Skeletal muscle tissue (tissue), 4 donors: ENCODE data around the gene TAF11L13. TPM values are rescaled to one million over a fixed set of nuclear protein-coding genes. Genes with fewer than 3 reads are reported as not detected.
"Not testable (repeated sequence)": the region's sequence is repeated elsewhere in the genome, so short reads cannot be mapped to it uniquely, and the experiment has no call there.

Experiments used
- H3K27ac ChIP-seq: one replicate; pipeline ENCODE4 v1.7.0; 2013; ENCODE audit warnings: mild to moderate bottlenecking, low read depth, low read length, inconsistent platforms
- H3K27me3 ChIP-seq, 3 donors: one replicate each; pipeline ENCODE4 v1.7.0; 2013; ENCODE audit warnings: low read length in 3 of 3; ENCODE audit not compliant: control insufficient read depth in 3 of 3, insufficient read depth in 3 of 3
- H3K36me3 ChIP-seq, 3 donors: one replicate each; pipeline ENCODE4 v1.7.0; 2013; ENCODE audit warnings: low read length in 3 of 3; ENCODE audit not compliant: control insufficient read depth in 3 of 3, insufficient read depth in 3 of 3
- H3K4me1 ChIP-seq, 3 donors: one replicate each; pipeline ENCODE4 v1.7.0; 2013; ENCODE audit warnings: low read length in 3 of 3, mild to moderate bottlenecking in 3 of 3; ENCODE audit not compliant: control insufficient read depth in 3 of 3, insufficient read depth in 3 of 3
- H3K4me3 ChIP-seq, 3 donors: one replicate each; pipeline ENCODE4 v1.7.0; 2013; ENCODE audit warnings: low read length in 3 of 3
- H3K9ac ChIP-seq, 3 donors: one replicate each; pipeline ENCODE4 v1.7.0; 2013; ENCODE audit warnings: low read length in 3 of 3, mild to moderate bottlenecking in 3 of 3, moderate library complexity in 2 of 3, low read depth in 1 of 3
- H3K9me3 ChIP-seq, 3 donors: one replicate each; pipeline ENCODE4 v1.7.0; 2013; ENCODE audit warnings: low read length in 3 of 3; ENCODE audit not compliant: control insufficient read depth in 3 of 3
- total RNA-seq: library from RNA; depleted of rRNA; stranded (reverse); fragments of >200 nt; gene quantifications from one replicate; pipeline ENCODE4 v1.2.3, GENCODE V29; 2014
- donor health status: Osteomylitis.

TAF11L13 gene
- total RNA-seq, 1 donor from 2014 or later = not detected

- no peak overlapping the region for H3K27ac ChIP-seq
- H3K4me3 ChIP-seq = no peak overlapping the region
- H3K27me3 ChIP-seq = no peaks in the 10 kb centered on the region
- H3K9me3 ChIP-seq = no peaks in the 10 kb centered on the region
- H3K4me1 ChIP-seq = no peaks in the 10 kb centered on the region
- H3K9ac ChIP-seq = no peak overlapping the region
- H3K36me3 ChIP-seq = no peaks in the 10 kb centered on the region
These were observed 12.5 kb upstream of the TAF11L13 start for GRCh38 chr5:17619354-17619753.

DNA sequence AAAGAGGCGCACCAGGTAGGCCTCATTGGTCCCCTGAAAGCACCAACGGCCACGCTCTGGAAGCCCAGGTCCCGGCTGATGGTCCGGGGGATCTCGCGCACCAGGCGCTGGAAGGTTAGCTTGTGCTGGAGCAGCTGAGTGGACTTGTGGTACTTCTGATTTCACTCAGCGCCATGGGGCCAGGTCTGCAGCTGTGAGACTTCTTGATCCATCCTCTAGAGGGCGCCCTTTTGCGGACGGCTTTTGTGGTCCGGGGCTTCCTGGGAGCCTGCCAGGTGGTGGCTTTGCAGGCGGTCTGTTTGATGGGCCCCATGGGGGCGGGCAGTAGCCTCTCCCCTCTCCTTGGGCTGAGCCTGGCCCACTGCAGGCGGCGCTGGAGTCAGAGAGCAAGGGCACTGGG is 11.3 kb upstream of the TAF11L13 start:
- no peak overlapping the region for H3K4me3 ChIP-seq
- no peak overlapping the region for H3K27ac ChIP-seq
- H3K36me3 ChIP-seq = no peaks in the 10 kb centered on the region
- H3K9me3 ChIP-seq = no peaks in the 10 kb centered on the region
- no peaks in the 10 kb centered on the region for H3K27me3 ChIP-seq
- H3K9ac ChIP-seq = no peak overlapping the region
- no peaks in the 10 kb centered on the region for H3K4me1 ChIP-seq

DNA sequence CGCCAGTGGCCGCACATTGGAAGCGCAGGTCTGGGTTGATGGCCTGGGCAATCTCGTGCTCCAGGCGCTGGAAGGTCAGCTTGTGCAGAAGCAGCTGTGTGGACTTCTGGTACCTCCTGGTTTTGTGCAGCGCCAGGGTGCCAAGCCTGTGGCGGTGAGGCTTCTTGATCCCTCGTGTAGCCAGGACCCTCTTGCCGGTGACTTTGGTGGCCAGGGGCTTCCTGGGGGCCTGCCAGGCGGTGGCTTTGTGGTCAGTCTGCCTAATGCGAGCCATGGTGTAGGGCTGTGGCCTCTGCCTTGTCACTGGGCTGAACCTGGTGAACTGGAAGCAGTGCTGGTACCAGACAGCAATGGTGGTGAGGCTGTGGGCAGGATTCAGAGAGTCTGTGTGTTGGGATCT is 6.2 kb upstream of the TAF11L13 start:
- no peaks in the 10 kb centered on the region for H3K36me3 ChIP-seq
- H3K27me3 ChIP-seq = no peaks in the 10 kb centered on the region
- H3K9me3 ChIP-seq = no peaks in the 10 kb centered on the region
- no peaks in the 10 kb centered on the region for H3K4me1 ChIP-seq
- no peak overlapping the region for H3K4me3 ChIP-seq
- H3K27ac ChIP-seq = no peak overlapping the region
- H3K9ac ChIP-seq = no peak overlapping the region

DNA sequence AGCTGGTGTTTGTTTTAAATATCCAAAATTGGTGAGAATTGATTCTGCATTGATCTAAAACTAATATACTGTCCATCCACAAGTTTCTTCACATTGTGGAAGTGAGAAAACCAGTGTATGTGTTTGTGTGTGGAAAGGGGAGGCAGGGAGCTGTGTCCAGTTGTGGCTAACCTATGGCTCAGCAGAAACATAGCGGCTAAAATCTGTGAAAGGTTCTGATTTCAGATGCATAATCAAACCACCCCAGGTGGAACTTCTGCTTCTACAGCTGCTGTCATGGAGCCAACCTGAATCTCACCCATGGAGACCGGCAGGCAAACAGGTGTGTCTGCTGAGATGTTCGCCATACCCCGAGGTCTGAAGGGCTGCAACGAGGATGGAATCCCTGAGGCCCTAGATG is 2.3 kb downstream of the TAF11L13 start, which contains the start of gene TAF11L14:
TSS of gene TAF11L14 (plus strand) at position 301 of the 400 bp plus-strand sequence.
- no peaks in the 10 kb centered on the region for H3K36me3 ChIP-seq

DNA sequence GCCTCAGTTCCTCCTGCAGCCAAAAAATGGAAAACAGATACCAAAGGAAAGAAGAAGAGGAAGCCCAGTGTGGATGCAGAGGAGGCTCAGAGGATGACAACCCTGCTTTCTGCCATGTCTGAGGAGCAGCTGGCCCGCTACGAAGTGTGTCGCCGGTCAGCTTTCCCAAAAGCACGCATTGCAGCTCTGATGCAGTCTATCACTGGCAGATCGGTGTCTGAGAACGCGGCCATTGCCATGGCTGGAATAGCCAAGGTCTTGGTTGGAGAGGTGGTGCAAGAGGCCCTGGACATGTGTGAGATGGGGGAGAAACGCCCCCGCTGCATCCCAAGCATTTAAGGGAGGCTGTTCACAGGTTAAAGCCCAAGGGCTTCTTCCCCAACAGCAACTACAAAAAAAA is 17.3 kb downstream of the TAF11L13 start:
- not testable (repeated sequence) for H3K9ac ChIP-seq, H3K9me3 ChIP-seq, H3K4me3 ChIP-seq, H3K4me1 ChIP-seq, H3K27ac ChIP-seq, H3K27me3 ChIP-seq, H3K36me3 ChIP-seq

More for the DNA sequence above, 2.3 kb downstream of the TAF11L13 start, which contains the start of gene TAF11L14:
- no peaks in the 10 kb centered on the region for H3K27me3 ChIP-seq
- H3K27ac ChIP-seq = no peak within 1 kb of the TSS
- no peaks in the 10 kb centered on the region for H3K4me1 ChIP-seq
- no peaks in the 10 kb centered on the region for H3K9me3 ChIP-seq
- H3K9ac ChIP-seq = no peak within 1 kb of the TSS
- H3K4me3 ChIP-seq = no peak within 1 kb of the TSS

- not testable (repeated sequence) for H3K9ac ChIP-seq, H3K4me1 ChIP-seq, H3K9me3 ChIP-seq, H3K27ac ChIP-seq, H3K4me3 ChIP-seq, H3K36me3 ChIP-seq, H3K27me3 ChIP-seq
These were observed 23.4 kb downstream of the TAF11L13 start for GRCh38 chr5:17655201-17655759.

GRCh38 chr5:17655921-17656320 is 24.0 kb downstream of the TAF11L13 start:
- no peaks in the 10 kb centered on the region for H3K27me3 ChIP-seq
- no peak overlapping the region for H3K4me3 ChIP-seq
- no peak overlapping the region for H3K27ac ChIP-seq
- no peaks in the 10 kb centered on the region for H3K36me3 ChIP-seq
- no peaks in the 10 kb centered on the region for H3K9me3 ChIP-seq
- H3K4me1 ChIP-seq = no peaks in the 10 kb centered on the region
- H3K9ac ChIP-seq = no peak overlapping the region

DNA sequence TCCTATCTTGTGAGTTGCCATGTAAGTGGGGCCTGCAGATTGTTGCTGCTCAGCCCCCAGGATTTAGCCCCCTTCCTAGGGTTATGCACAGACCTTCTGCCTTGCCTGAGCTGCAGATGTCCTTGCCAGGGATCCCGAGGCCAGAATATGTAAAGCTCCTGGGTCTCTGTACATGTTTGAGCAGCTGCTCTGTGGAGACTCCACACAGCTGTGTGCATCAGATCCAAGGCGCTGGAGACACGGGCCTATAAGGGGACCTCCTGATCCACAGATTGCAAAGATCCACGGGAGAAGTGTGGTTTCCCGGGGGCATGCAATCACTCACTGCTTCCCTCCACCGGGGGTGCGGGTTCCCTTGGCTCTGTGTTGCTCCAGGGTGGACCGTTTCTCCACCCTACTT is 31.3 kb downstream of the TAF11L13 start:
- H3K4me1 ChIP-seq = no peaks in the 10 kb centered on the region
- H3K9ac ChIP-seq = no peak overlapping the region
- no peaks in the 10 kb centered on the region for H3K36me3 ChIP-seq
- H3K9me3 ChIP-seq = no peaks in the 10 kb centered on the region
- H3K27me3 ChIP-seq = no peaks in the 10 kb centered on the region
- no peak overlapping the region for H3K4me3 ChIP-seq
- H3K27ac ChIP-seq = no peak overlapping the region

GRCh38 chr5:17665836-17666235 is 33.9 kb downstream of the TAF11L13 start:
- no peaks in the 10 kb centered on the region for H3K36me3 ChIP-seq
- H3K4me3 ChIP-seq = no peak overlapping the region
- H3K27me3 ChIP-seq = no peaks in the 10 kb centered on the region

GRCh38 chr5:17666726-17667235 is 34.9 kb downstream of the TAF11L13 start:
- Histone ChIP-seq H3K9ac (no peak overlapping the region), H3K27ac (no peak overlapping the region), H3K36me3 (no peaks in the 10 kb centered on the region), H3K27me3 (no peaks in the 10 kb centered on the region), H3K4me3 (no peak overlapping the region), H3K4me1 (no peaks in the 10 kb centered on the region), H3K9me3 (peaks cover 0 to 3% (median 0%) of the 10 kb centered on the region in 3 donors)

More at GRCh38 chr5:17665836-17666235, 33.9 kb downstream of the TAF11L13 start:
- H3K9ac ChIP-seq = no peak overlapping the region
- H3K27ac ChIP-seq = no peak overlapping the region
- H3K9me3 ChIP-seq = peaks cover 0 to 1% (median 0%) of the 10 kb centered on the region in 3 donors
- H3K4me1 ChIP-seq = no peaks in the 10 kb centered on the region
